Body of pancreas (tissue), 4 donors: ENCODE measurements around the gene ENO2. TPM values are rescaled to one million over a fixed set of nuclear protein-coding genes. Genes with fewer than 3 reads are reported as not detected.

Experiments
- ATAC-seq: fragments of 150-250 bp; one replicate; pipeline ENCODE4 v1.9.1; 2016
- DNase-seq, 4 donors: peaks; one replicate each; pipeline ENCODE4 v3.0.0-alpha.2; 2019
- H3K27ac ChIP-seq, 4 donors: fragments of 200-600 bp; sonication (generic); 1 replicate in 3 of 4; 2 replicates in 1 of 4; pipeline versions ENCODE4 v1.5.1 to v1.6.1; 2016 to 2019; ENCODE audit warnings: mild to moderate bottlenecking in 1 of 4, mixed read lengths in 1 of 4, moderate library complexity in 1 of 4
- H3K27me3 ChIP-seq, 2 donors: fragments of 200-600 bp; sonication (generic); one replicate each; pipeline ENCODE4 v1.6.0; 2016; ENCODE audit warnings: mild to moderate bottlenecking in 1 of 2
- H3K36me3 ChIP-seq, 2 donors: fragments of 200-600 bp; sonication (generic); replicated peaks in 1 of 2; 2 replicates each; pipeline ENCODE4 v1.5.1; 2016; ENCODE audit warnings: low read depth in 2 of 2; ENCODE audit not compliant: insufficient read depth in 1 of 2
- H3K4me1 ChIP-seq: fragments of 200-600 bp; sonication (generic); one replicate; pipeline ENCODE4 v1.6.0; 2016
- H3K4me3 ChIP-seq, 2 donors: fragments of 200-600 bp; sonication (generic); 1 replicate in 1 of 2; 2 replicates in 1 of 2; pipeline ENCODE4 v1.5.1; 2016 to 2019
- H3K9me3 ChIP-seq, 3 donors: fragments of 200-600 bp; sonication (generic); 1 replicate in 2 of 3; 2 replicates in 1 of 3; pipeline ENCODE4 v1.5.1; 2016
- POLR2A ChIP-seq, 3 donors: fragments of 450-650 bp; IDR thresholded peaks; one replicate each; pipeline ENCODE4 v1.6.1; 2016; ENCODE audit warnings: antibody characterized with exemption in 3 of 3, mild to moderate bottlenecking in 2 of 3
- WGBS, 2 donors: methylation state at CpG; one replicate each; pipeline ENCODE4 v1.1.5; 2017; 5-methylcytosine and 5-hydroxymethylcytosine counted together
- intact Hi-C: fragments of 100-400 bp; cut with DNase I; formaldehyde crosslinking; loops from one replicate; pipeline ENCODE4 v1.15.1; 2023
- total RNA-seq, 2 donors: library from RNA; depleted of rRNA; stranded (reverse); fragments of >200 nt; gene quantifications; one replicate each; pipeline ENCODE4 v1.1.0, GENCODE V29; 2016
- TF ChIP-seq, protein P1 (sequence below), 7 experiments: fragments of 450-650 bp in 4 of 7; fragments of 200-600 bp in 3 of 7; sonication (generic) in 3 of 7; IDR thresholded peaks; one replicate each; pipeline ENCODE4 v1.5.1; 2016 to 2019; ENCODE audit warnings: antibody characterized with exemption in 7 of 7

Gene ENO2
- total RNA-seq, 2 donors from 2014 or later, result 4.4 to 11.9 TPM

DNA sequence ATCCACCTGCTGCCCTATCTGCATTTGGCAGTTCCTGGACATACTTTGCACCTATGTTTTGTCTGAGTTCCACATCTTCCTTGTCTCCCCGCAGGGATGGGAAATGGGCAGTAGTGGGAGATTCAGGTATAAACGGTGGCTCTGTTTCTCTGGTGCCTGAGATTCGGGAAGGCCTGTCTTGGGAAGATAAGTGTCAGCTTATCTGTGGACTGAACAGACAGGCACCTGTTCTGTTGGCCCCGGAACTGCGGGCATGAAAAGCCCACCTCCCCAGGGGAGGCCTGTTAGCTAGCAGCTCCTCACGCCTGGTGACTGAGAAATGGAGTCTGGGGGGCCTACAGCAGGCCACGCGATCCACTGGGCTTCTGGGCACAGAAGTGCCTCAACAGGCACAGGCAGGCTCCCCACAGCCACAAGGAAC, 50.2 kb downstream of the ENO2 start:
- peaks cover 81% of the 10 kb centered on the region for H3K4me1 ChIP-seq
- intact Hi-C loops, result no loop called here

DNA sequence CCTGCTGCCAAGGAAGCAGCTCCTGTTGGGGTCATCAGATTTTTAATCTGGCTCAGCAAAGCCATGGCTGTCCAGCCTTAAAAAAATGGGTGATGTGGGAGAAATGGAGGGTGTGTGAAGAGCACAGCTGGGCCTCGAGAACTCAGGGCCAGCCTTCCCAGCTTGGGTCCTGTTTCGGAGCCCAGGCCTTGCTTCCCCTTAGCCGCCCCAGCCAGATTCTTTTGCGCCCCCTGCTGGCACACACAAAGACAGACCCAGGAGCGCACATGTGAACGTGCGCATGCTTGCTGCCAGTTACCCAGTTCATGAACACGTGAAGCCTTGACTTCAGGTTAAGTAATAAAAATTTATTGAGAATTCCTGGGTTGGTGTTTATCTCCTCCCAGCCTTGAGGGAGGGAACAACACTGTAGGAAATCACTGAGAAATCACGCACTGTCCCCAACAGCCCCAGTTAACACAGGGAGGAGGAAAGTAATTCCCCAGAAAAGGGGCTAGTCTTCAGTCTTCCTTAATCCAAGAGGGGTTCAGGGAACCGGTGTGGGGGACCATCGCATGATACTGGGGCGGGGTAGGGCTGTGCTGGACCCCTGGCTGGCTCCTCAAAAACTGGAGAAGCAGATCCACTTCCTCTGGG, 50.8 kb downstream of the ENO2 start:
- H3K4me1 ChIP-seq, result peaks cover 86% of the 10 kb centered on the region
- intact Hi-C loops, result no loop called here
- no peaks in the 10 kb centered on the region for H3K27me3 ChIP-seq
- H3K9me3 ChIP-seq, result no peaks in the 10 kb centered on the region
- TF ChIP-seq, protein P1, sequence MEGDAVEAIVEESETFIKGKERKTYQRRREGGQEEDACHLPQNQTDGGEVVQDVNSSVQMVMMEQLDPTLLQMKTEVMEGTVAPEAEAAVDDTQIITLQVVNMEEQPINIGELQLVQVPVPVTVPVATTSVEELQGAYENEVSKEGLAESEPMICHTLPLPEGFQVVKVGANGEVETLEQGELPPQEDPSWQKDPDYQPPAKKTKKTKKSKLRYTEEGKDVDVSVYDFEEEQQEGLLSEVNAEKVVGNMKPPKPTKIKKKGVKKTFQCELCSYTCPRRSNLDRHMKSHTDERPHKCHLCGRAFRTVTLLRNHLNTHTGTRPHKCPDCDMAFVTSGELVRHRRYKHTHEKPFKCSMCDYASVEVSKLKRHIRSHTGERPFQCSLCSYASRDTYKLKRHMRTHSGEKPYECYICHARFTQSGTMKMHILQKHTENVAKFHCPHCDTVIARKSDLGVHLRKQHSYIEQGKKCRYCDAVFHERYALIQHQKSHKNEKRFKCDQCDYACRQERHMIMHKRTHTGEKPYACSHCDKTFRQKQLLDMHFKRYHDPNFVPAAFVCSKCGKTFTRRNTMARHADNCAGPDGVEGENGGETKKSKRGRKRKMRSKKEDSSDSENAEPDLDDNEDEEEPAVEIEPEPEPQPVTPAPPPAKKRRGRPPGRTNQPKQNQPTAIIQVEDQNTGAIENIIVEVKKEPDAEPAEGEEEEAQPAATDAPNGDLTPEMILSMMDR (IDR thresholded peaks at IDR 0.05), result peak; percentile 85 to 99 (median 95)
- peak; percentile 24 to 49 (median 46) for TF ChIP-seq POLR2A (IDR thresholded peaks at IDR 0.05)
- DNase-seq (peak; percentile 92 to 96 (median 94)), ATAC-seq (peak; percentile 57)
- whole genome bisulfite sequencing, 2 donors, result 6 to 15% methylated on average over 4 to 12 of the region's 12 CpGs
- H3K36me3 ChIP-seq, result peaks cover 0 to 2% of the 10 kb centered on the region in 2 donors
- peak overlapping the region; percentile 99 to 100 (median 99) for H3K27ac ChIP-seq
- H3K4me3 ChIP-seq, result peak overlapping the region in 1 of 2 donors; percentile 92

More for the DNA sequence above, 50.2 kb downstream of the ENO2 start:
- Histone ChIP-seq H3K4me3 (peak overlapping the region; percentile 50 to 92), H3K36me3 (peaks cover 0 to 2% of the 10 kb centered on the region in 2 donors), H3K27me3 (no peaks in the 10 kb centered on the region), H3K27ac (peak overlapping the region; percentile 99 to 100 (median 99)), H3K9me3 (no peaks in the 10 kb centered on the region)
- TF ChIP-seq POLR2A (IDR thresholded peaks at IDR 0.05), result no peak
- TF ChIP-seq, protein P1 (IDR thresholded peaks at IDR 0.05), result no peak
- DNase-seq, result no peak
- ATAC-seq, result no peak
- WGBS, 2 donors, result 25 to 45% methylated on average over 3 to 8 of the region's 8 CpGs

DNA sequence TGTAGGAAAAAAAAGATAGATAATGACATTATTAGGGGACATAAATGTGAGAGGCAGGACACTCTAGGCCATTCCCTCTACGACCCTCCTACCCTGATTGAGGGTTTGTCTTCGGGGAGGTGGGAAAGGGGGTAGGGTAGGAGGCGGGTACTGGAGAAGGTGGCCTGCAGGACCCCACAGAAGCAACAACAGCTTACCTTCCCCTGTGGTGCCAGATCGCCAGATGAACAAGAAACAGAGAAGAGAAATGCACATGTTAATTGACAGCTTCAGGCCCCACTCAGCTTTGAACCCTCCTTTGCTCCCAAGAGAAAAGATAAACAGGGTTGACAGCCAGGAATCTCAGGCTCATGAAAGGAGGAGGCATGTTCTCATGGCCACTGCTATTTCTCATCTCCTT, 51.3 kb downstream of the ENO2 start:
- Histone ChIP-seq H3K9me3 (no peaks in the 10 kb centered on the region), H3K27me3 (no peaks in the 10 kb centered on the region), H3K36me3 (peaks cover 0 to 2% of the 10 kb centered on the region in 2 donors), H3K4me1 (peaks cover 83% of the 10 kb centered on the region), H3K4me3 (no peak overlapping the region), H3K27ac (peak overlapping the region; percentile 99 to 100 (median 99))
- WGBS, 2 donors, result 41 to 44% methylated on average over 4 of the region's 4 CpGs
- ATAC-seq (no peak), DNase-seq (no peak)
- intact Hi-C loops, result no loop called here
- no peak for TF ChIP-seq POLR2A (IDR thresholded peaks at IDR 0.05)
- TF ChIP-seq, protein P1 (IDR thresholded peaks at IDR 0.05), result no peak

DNA sequence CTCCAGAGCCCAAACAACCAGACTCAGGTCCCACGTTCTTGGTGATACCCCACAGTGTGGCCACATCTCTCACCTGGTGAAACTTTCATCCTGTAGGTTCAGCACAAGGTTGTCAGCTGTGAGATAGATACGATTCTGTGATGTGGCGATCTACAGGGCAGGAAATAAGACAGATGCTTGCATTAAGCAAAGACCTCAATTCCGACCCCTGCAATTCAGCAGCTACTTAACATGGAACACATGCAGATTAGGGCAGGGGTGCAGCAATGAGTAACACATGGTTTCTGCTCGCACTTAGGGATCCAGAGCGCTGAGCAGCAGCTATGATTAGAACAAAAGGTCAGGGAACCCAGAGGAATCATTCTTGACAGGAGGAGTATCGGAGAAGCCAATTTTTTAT, 52.0 kb downstream of the ENO2 start:
- H3K27ac ChIP-seq, result peak overlapping the region in 3 of 4 donors; percentile 86 to 99 (median 99)
- peaks cover 79% of the 10 kb centered on the region for H3K4me1 ChIP-seq
- H3K27me3 ChIP-seq, result no peaks in the 10 kb centered on the region
- intact Hi-C loops, result no loop called here
- WGBS, 2 donors, result 35 to 47% methylated on average over 7 of the region's 7 CpGs
- no peak overlapping the region for H3K4me3 ChIP-seq
- H3K36me3 ChIP-seq, result peaks cover 0 to 2% of the 10 kb centered on the region in 2 donors
- H3K9me3 ChIP-seq, result no peaks in the 10 kb centered on the region
- DNase-seq (no peak), ATAC-seq (no peak)
- TF ChIP-seq, protein P1 (IDR thresholded peaks at IDR 0.05), result no peak
- TF ChIP-seq POLR2A (IDR thresholded peaks at IDR 0.05), result no peak
